Cerebellar nuclear complex (tissue), 1 donor: ENCODE measurements around the gene TMSB4X.
"Not testable (repeated sequence)": the region's sequence is repeated elsewhere in the genome, so short reads cannot be mapped to it uniquely, and the experiment has no call there.

ENCODE experiments used
- DNase-seq, 2 experiments: peaks; one replicate each; lab custom pipeline; 2025; lab: John Stamatoyannopoulos, UW

TMSB4X gene

DNA sequence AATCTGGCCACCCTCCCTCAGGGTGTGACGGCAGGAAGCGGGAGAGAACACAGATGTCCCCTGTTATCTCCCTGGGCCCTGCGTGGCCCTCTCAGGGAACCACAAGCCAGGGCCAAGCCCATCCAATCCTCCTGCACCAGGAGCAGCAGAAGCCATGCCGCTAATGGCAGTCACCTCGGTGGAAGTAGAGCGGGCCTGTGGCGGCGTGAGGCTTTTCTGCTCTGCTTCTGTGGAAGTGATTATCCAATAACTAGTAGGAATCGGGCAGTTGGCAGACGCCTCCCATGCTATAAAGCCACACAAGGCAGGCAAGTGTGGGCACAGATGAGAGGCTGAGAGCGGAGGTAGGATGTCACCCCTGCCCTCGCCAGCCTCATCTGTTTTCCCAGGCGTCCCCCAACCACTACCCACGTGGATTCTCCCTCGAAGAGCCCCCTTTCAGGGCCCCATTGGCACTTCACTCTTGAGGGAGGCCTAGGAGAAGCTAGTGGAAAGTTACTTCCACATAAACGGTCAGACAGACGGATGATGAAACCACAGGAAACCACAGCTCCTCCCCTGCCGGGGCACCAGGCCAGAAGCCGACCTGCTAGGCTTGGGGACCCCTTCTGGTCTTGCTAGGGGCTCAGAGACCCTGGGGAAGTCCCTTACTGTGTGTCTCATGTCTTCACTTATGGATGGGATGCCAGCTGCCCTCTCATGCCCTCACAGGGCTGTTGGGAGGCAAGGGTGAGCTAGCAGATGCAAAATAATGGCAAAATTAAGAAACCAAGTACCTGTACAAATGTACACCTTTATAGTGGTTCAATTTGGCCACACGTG lies 18.8 kb upstream of the TMSB4X start:
- no peak for DNase-seq

DNA sequence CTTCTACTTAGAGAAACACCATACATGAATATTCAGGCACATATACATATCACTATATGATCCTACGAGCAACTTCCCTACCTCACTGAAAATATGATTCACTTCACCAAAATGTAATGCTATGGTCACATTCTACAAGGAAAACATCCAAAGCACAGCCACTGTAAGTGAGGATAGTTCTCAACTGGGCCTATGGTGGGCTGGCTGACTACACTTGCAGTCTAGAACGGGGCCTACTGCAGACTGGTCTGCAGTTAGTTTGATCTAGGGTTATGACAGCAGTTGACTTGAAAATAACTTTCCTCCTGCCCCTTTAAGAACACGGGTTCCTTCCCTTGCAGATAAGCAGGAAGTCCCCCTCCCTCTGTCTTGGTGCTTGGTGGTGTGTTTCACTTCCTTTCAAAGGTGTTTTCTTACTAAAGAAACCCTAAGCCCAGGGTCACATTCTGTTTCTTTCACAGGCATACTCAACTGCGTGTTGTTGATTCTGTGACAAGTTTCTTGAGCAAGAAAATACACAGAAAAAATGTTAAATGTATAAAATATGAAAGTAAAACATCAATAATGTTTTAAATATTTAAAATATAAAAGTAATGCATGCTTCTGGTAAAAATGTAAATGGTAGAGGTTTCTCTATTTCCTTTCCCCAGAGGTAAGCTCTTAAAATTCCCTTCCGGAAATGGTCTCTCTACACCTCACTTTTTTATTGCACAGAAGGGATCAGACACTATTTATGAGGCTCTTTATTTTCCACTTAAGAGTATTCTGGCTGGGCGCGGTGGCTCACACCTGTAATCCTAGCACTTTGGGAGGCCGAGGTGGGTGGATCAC lies 18.0 kb upstream of the TMSB4X start:
- DNase-seq, result no peak

- no peak for DNase-seq
Observed at GRCh38 chrX:12958059-12958458, 16.9 kb upstream of the TMSB4X start.

GRCh38 chrX:12958461-12958860 lies 16.4 kb upstream of the TMSB4X start:
- no peak for DNase-seq

DNA sequence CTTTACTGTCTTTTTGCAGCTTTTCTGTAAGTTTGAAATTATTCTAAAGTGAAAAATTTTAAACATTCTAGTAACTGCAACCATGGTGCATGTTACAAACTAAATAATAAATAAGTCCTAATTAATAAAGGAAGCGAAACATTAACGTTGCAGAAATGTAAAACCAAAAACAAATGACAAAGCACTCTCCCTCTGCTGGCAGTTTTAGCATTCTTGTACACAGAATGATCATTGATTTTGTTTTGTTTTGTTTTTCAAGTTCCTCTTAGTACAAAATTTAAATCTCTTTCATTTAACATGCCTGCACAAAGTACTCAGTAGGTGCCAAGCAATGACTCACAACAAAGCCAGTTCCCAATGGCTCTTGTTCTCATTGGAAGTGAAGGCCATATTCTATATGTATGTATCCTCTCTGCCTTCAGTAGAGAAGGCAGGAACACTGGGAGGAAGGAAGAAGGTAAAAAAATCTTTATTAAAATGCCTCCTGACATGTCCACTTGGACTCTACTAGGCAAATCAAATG lies 13.7 kb upstream of the TMSB4X start:
- no peak for DNase-seq

- DNase-seq, result no peak
Observed at GRCh38 chrX:12962041-12962504, 12.8 kb upstream of the TMSB4X start.

DNA sequence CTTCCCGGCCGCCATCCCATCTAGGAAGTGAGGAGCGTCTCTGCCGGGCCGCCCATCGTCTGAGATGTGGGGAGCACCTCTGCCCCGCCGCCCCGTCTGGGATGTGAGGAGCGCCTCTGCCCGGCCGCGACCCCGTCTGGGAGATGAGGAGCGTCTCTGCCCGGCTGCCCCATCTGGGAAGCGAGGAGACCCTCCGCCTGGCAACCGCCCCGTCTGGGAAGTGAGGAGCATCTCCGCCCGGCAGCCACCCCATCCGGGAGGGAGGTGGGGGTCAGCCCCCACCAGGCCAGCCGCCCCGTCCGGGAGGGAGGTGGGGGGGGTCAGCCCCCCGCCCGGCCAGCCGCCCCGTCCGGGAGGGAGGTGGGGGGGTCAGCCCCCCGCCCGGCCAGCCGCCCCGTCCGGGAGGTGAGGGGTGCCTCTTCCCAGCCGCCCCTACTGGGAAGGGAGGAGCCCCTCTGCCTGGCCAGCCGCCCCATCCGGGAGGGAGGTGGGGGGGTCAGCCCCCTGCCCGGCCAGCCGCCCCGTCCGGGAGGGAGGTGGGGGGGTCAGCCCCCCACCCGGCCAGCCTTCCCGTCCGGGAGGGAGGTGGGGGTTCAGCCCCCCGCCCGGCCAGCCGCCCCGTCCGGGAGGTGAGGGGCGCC lies 11.6 kb upstream of the TMSB4X start:
- not testable (repeated sequence) for DNase-seq

DNA sequence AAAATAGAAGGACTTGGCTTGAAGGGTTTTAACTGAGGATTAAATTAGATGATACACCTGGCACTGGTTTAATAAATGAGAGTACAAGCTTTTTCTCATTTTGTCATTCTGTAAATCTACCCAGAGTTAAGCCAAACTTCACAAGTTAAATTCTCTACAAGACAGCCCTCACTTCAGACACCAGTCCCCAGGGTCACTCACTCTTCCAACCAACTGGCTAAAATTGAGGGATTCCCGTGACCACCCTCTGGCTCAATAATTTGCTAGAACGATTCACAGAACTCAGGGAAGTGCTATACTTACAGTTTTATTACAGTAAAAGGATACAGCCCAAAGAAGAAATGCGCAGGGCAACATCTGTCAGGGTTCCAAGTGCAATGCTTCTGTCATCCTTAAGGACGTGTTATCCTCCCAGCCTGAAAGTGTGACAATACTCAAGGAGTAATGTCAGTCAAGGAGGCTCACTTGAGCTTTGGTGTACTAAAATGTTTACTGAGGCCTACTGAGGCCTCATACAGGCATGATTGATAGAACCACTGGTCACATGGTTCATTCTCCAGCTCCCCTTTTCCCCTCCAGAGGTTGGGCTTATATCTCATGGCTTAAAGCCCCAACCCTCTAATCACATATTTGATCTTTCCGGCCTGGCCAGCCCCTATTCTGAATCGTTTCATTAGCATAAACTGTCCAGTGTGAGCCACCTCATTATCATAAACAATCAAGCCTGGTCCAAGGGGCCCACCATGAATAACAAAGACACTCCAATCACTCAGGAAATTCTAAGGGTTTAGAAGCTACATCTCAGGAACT lies 9.6 kb upstream of the TMSB4X start:
- DNase-seq, result no peak

GRCh38 chrX:12966151-12966550 lies 8.8 kb upstream of the TMSB4X start:
- DNase-seq, result no peak

GRCh38 chrX:12967711-12968465 lies 7.0 kb upstream of the TMSB4X start:
- no peak for DNase-seq

- no peak for DNase-seq
Observed at GRCh38 chrX:12970691-12971202, 4.2 kb upstream of the TMSB4X start.

DNA sequence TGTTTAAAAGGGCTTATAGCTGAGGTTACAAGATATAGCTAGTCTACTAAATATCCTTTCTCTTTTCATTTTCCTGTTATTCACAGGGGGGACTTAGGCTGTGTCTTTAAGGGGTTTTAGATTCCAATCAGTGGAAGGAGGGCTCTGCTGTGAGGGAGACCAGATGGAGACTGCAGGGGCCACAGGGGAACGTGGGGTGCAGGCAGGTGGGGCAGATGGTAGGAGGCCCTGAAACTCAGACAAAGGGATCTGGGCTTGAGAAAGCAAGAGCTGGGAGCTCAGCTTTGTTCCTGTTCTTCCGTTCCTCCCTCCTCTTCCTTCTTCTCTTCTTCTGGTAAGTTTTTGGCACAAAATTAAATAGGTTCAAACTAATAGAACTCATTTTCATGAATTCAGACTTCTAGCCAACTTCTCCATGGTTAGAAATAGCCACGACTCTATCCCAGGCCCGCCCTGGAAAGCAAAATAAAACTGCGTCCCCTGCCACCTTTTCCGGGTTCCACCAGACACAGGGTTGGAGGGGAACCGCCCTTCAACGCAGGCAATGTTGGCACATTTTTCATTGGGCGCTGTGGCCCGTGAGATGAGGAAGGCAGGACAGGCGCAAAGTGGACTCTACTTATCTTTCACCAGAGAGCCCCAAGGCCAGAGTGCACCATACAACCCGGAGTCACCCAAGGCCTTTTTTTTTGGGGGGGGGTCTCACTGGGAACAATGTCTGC lies 3.5 kb upstream of the TMSB4X start:
- no peak for DNase-seq

DNA sequence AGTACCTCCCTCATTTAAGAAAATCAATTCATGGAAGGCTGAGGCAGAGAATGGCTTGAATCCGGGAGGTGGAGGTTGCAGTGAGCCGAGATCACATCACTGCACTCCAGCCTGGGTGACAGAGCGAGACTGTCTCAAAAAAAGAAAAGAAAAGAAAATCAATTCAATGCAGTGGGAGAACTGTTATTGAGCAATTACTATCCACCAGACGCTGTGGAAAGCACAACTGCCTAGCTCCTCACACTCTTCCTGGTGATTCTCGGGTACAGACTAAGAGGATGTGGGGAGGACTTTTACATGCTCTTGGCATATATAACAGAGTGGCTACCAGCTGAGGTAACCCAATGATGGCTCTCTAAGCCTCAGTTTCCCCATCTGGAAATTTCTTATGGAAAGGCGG lies 2.7 kb upstream of the TMSB4X start:
- no peak for DNase-seq

GRCh38 chrX:12972878-12973560 lies 1.9 kb upstream of the TMSB4X start:
- no peak for DNase-seq

GRCh38 chrX:12973561-12974304 lies 1.2 kb upstream of the TMSB4X start:
- DNase-seq, result no peak

GRCh38 chrX:12974305-12974795 lies 560 bp upstream of the TMSB4X start:
- no peak for DNase-seq

- DNase-seq, result no peak
Observed at GRCh38 chrX:12975670-12975965, 708 bp downstream of the TMSB4X start.

- DNase-seq, result no peak
Observed at GRCh38 chrX:12975991-12976558, 1.2 kb downstream of the TMSB4X start.
